Lower lobe of right lung (tissue), 2 donors: Measurements from ENCODE around the gene SEPHS1. TPM values are rescaled to one million over a fixed set of nuclear protein-coding genes. Genes with fewer than 3 reads are reported as not detected.

Experiments used
- ATAC-seq, 2 donors: fragments of 200-7000 bp; cut with Tn5 transposase; one replicate each; pipeline ENCODE4 v1.9.1; 2020 to 2022; ENCODE audit warnings: mild to moderate bottlenecking in 2 of 2, moderate library complexity in 2 of 2
- DNase-seq: peaks from one replicate; pipeline ENCODE4 v3.0.0-alpha.2; 2020
- H3K27ac ChIP-seq: fragments of 200-600 bp; one replicate; pipeline ENCODE4 v1.8.0; 2022
- H3K27me3 ChIP-seq: fragments of 200-600 bp; one replicate; pipeline ENCODE4 v1.8.0; 2022; ENCODE audit warnings: low read depth
- H3K36me3 ChIP-seq: fragments of 200-600 bp; one replicate; pipeline ENCODE4 v1.8.0; 2022; ENCODE audit warnings: mild to moderate bottlenecking
- H3K4me1 ChIP-seq: fragments of 200-600 bp; one replicate; pipeline ENCODE4 v1.8.0; 2022
- H3K4me3 ChIP-seq: fragments of 200-600 bp; one replicate; pipeline ENCODE4 v1.8.0; 2022; ENCODE audit warnings: mild to moderate bottlenecking
- H3K9me3 ChIP-seq: fragments of 200-600 bp; one replicate; pipeline ENCODE4 v1.8.0; 2022
- CTCF ChIP-seq: fragments of 200-600 bp; IDR thresholded peaks from one replicate; pipeline ENCODE4 v1.8.0; 2022; ENCODE audit warnings: antibody characterized with exemption, mild to moderate bottlenecking
- intact Hi-C: fragments of 100-400 bp; cut with DNase I; formaldehyde crosslinking; loops from one replicate; pipeline ENCODE4 v1.11.0; 2022
- total RNA-seq: library from RNA; stranded (reverse); fragmentation: NEBNext Ultra II Directional; extraction: Animal tissue kit (Norgen Biotek cat#: 25700); gene quantifications from one replicate; pipeline ENCODE4 v1.2.1, GENCODE V29; 2021
- donor health status: DM: no; HTN: yes; CAD: no; lungs with severe emphysema.

Gene SEPHS1
- total RNA-seq, 1 donor from 2014 or later: 35.9 TPM

- no peak for ATAC-seq
These were observed 8.0 kb downstream of the SEPHS1 start for GRCh38 chr10:13340068-13340467.

GRCh38 chr10:13338390-13339110 is 9.5 kb downstream of the SEPHS1 start:
- TF ChIP-seq CTCF: no peak

More at GRCh38 chr10:13340068-13340467, 8.0 kb downstream of the SEPHS1 start:
- TF ChIP-seq CTCF: no peak
- DNase-seq: no peak
- Histone ChIP-seq H3K36me3 (peaks cover 35% of the 10 kb centered on the region), H3K27me3 (no peaks in the 10 kb centered on the region), H3K27ac (no peak overlapping the region), H3K4me1 (peaks cover 7% of the 10 kb centered on the region), H3K9me3 (no peaks in the 10 kb centered on the region), H3K4me3 (no peak overlapping the region)
- intact Hi-C loops: no loop called here

GRCh38 chr10:13337827-13338196 is 10.3 kb downstream of the SEPHS1 start:
- Histone ChIP-seq H3K27me3 (no peaks in the 10 kb centered on the region), H3K4me1 (peaks cover 5% of the 10 kb centered on the region), H3K9me3 (no peaks in the 10 kb centered on the region), H3K36me3 (peaks cover 51% of the 10 kb centered on the region), H3K4me3 (no peak overlapping the region), H3K27ac (no peak overlapping the region)
- no peak for TF ChIP-seq CTCF
- ATAC-seq (no peak), DNase-seq (no peak)
- intact Hi-C loops: no loop called here

More at GRCh38 chr10:13338390-13339110, 9.5 kb downstream of the SEPHS1 start:
- no peaks in the 10 kb centered on the region for H3K9me3 ChIP-seq
- no peak overlapping the region for H3K4me3 ChIP-seq
- intact Hi-C loops: no loop called here
- peaks cover 5% of the 10 kb centered on the region for H3K4me1 ChIP-seq
- no peak for ATAC-seq
- peaks cover 49% of the 10 kb centered on the region for H3K36me3 ChIP-seq
- no peaks in the 10 kb centered on the region for H3K27me3 ChIP-seq
- no peak overlapping the region for H3K27ac ChIP-seq
- no peak for DNase-seq

- H3K4me3 ChIP-seq: no peak overlapping the region
- no peak overlapping the region for H3K27ac ChIP-seq
- DNase-seq: no peak
- H3K36me3 ChIP-seq: peaks cover 56% of the 10 kb centered on the region
- H3K9me3 ChIP-seq: no peaks in the 10 kb centered on the region
- intact Hi-C loops: no loop called here
- TF ChIP-seq CTCF: no peak
- no peaks in the 10 kb centered on the region for H3K27me3 ChIP-seq
- peaks cover 5% of the 10 kb centered on the region for H3K4me1 ChIP-seq
- ATAC-seq: no peak
These were observed 10.8 kb downstream of the SEPHS1 start for GRCh38 chr10:13337128-13337826.

- no peak overlapping the region for H3K27ac ChIP-seq
- H3K36me3 ChIP-seq: peaks cover 70% of the 10 kb centered on the region
- H3K4me1 ChIP-seq: peaks cover 5% of the 10 kb centered on the region
- H3K9me3 ChIP-seq: no peaks in the 10 kb centered on the region
- no peak for TF ChIP-seq CTCF
- H3K4me3 ChIP-seq: no peak overlapping the region
- no peaks in the 10 kb centered on the region for H3K27me3 ChIP-seq
- ATAC-seq: no peak
- no peak for DNase-seq
- intact Hi-C loops: no loop called here
These were observed 12.2 kb downstream of the SEPHS1 start for GRCh38 chr10:13335881-13336280.
